GM21515 (cell line): ENCODE measurements around the gene PXN.
"Not testable (repeated sequence)": the region's sequence is repeated elsewhere in the genome, so short reads cannot be mapped to it uniquely, and the experiment has no call there.

ENCODE experiments used
- ATAC-seq: cut with Tn5 transposase; IDR thresholded peaks from one replicate; pipeline ENCODE4 v1.9.1; 2021; ENCODE audit not compliant: unreplicated experiment

The PXN gene

GRCh38 chr12:120227233-120228040, 38.1 kb downstream of the PXN start:
- ATAC-seq: no peak

- ATAC-seq: no peak
Observed at GRCh38 chr12:120225852-120226640, 39.5 kb downstream of the PXN start.

GRCh38 chr12:120225200-120225558, 40.4 kb downstream of the PXN start:
- no peak for ATAC-seq

GRCh38 chr12:120224304-120225199, 41.0 kb downstream of the PXN start:
- no peak for ATAC-seq

GRCh38 chr12:120223458-120224303, 41.8 kb downstream of the PXN start:
- ATAC-seq: no peak

- no peak for ATAC-seq
Observed at GRCh38 chr12:120222288-120222832, 43.2 kb downstream of the PXN start.

GRCh38 chr12:120221576-120221900, 44.0 kb downstream of the PXN start:
- no peak for ATAC-seq

GRCh38 chr12:120220838-120221575, 44.5 kb downstream of the PXN start:
- ATAC-seq: no peak

- no peak for ATAC-seq
Observed at GRCh38 chr12:120218680-120219606, 46.6 kb downstream of the PXN start.

GRCh38 chr12:120216742-120217605, 48.6 kb downstream of the PXN start:
- ATAC-seq: no peak

- ATAC-seq: no peak
Observed at GRCh38 chr12:120215766-120216735, 49.5 kb downstream of the PXN start.

GRCh38 chr12:120215357-120215735, 50.2 kb downstream of the PXN start:
- ATAC-seq: no peak

- ATAC-seq: no peak
Observed at GRCh38 chr12:120214626-120215356, 50.7 kb downstream of the PXN start.

- no peak for ATAC-seq
Observed at GRCh38 chr12:120213758-120214157, 51.8 kb downstream of the PXN start.

GRCh38 chr12:120213182-120213581, 52.3 kb downstream of the PXN start:
- not testable (repeated sequence) for ATAC-seq

- ATAC-seq: no peak
Observed at GRCh38 chr12:120212301-120212700, 53.2 kb downstream of the PXN start.
